Renal pelvis (tissue), 4 donors: Measurements from ENCODE around the gene CLDN22. TPM values are rescaled to one million over a fixed set of nuclear protein-coding genes. Genes with fewer than 3 reads are reported as not detected.
A peak's percentile ranks its signal among the peaks of the same experiment; 100 is the strongest.

Experiments
- DNase-seq: peaks from one replicate; pipeline ENCODE4 v3.0.0-alpha.2; 2013
- polyA plus RNA-seq, 3 donors: library from polyadenylated mRNA; unstranded; fragments of 120-200 nt; gene quantifications; one replicate each; pipeline ENCODE4 v1.2.1, GENCODE V29; 2013; ENCODE audit not compliant: insufficient read length in 3 of 3

The CLDN22 gene
- polyA plus RNA-seq, 3 donors: 0.41 to 1.0 (median 0.54) TPM

DNA sequence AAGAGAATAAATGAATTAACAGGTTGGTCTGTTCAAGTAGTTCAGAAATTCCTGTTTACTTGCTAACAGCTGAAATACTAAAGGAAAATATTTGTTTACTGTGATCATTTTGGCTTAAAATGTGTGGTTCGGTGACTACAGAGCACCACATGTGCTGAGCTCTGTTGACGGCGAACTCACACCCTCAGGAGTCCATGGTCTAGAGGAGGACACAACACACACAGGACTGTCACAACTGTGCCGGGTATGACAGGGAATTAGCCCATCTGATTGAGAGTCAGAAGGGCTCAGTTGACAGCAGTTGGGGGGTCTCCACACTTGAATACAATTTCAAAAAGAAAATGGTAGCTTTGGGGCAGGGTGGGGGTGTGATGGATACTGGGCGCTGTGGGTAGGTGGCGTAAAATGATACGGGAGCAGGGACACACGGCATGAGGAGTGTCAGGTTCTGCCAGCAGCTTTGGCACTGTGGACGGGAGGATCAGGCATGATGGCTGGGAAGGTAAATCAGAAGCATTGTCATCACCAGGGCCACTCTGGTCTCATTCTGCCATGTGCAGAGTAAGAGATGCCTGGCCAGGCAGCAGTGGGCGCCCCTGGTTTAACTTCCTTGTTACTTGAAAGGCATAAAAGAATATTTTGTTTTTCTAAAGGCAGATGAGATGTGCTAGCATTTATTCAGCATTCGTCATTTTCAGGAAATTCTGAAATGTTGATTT, 33.3 kb downstream of the CLDN22 start:
- no peak for DNase-seq

DNA sequence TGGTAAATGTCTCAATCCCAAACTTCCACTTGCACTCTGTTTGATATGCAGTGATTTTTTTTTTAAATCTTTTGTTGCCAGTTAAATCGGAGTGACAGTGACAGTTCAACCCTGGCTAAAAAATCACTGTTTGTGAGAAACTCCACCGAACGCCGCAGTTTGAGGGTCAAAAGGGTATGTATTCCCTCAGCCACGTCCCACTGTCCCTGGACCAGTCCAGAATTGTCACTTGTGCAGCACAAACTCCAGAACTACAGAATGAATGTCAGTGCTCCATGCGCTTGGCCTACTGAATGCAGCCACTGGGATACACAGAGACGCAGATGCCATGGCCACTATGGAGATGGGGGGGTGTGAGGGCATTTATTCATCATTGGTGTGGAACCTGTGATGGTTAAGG, 34.2 kb downstream of the CLDN22 start:
- DNase-seq: no peak

DNA sequence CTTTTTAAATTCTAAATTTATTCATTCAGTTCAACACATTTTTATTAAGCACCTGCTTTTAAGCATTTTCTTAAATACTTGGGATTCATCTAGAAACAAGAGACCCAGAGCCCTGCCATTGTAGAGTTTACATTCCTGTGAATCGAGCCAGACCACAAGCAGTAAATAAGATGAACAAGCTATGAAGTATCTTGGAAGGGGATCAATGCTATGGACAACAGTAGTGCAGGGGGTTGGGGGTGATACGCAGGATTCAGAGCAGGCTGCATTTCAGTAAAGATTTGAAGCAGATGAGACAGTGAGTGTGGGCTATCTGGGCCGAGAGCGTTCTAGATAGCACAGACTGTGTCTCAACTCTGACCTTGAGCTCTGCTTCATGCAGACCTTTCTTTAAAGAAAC, 35.1 kb downstream of the CLDN22 start:
- DNase-seq: peak; percentile 46

DNA sequence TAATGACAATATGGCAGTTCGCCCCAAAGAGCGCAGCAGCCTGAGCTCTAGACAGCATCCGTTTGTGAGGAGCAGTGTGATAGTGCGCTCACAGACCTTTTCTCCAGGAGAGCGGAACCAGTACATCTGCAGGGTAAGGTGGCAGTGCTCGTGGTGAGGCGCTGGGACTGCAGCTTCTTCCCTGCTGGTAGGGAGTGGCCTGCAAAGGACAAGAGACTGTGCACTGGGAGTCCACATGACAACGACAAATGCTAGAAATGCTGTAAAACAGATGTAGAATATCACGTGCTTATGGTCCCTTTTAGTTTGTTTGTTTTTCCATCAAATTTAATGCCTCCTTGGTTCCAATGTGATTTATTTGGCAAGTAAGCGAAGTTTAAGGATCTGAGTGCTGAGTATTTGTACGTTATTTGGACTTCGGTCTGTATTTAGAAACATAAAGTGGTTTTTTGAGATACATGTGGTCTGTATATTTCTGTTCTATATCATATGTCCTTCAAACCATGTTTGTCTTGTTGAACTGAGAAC, 35.8 kb downstream of the CLDN22 start:
- peak; percentile 72 for DNase-seq

DNA sequence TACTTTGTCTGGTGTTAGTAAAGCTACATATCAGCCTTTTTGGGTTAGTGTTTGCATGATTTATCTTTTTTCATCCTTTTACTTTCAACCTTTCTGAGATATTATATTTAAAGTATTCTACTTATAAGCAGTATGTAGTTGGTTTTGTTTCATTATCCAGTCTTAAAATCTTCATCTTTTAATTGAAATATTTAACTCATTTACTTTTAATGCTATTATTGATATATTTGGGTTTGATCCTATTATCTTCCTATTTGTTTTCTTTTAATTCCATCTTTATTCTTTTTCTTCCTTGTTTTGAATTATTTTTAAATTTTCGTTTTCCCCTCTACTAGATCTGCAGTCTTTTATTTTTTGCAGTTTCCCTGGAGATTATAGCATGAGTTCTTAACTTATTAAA, 44.0 kb downstream of the CLDN22 start:
- DNase-seq: no peak

DNA sequence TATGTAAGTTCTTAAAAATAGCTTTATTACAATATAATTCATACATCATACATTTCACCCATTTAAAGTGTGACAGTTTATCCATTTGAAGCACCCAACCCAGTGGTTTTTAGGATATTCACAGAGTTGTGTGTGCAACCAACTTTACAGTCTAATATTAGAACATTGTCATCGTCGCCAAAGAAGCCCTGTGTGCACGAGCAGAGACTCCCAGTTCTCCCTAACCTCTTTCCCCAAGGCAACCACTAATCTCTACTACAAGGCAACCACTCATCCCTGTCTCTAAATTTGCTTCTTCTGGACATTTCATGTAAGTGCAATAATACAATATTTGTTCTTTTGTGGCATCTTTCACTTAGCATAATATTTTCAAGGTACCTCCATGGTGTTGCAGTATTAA, 47.7 kb downstream of the CLDN22 start:
- DNase-seq: no peak

DNA sequence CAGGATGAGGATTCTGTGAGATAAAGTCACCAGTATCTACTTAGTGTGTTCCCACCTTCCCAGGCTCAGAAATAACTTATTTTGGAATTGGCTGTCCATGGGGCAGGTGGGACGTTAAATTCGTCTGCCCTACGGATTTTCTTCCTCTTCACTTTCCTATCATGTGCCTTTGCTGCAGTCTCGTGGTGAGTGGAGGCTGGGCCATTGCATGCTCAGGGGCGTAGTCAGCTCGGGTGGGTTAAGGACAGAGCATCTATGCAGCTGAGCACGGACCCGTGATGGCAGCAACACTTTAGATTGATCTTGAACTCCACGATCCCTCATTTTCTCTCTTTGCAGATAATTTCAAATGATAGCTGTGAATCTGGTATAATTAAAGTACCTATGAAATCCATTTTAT, 51.5 kb downstream of the CLDN22 start:
- DNase-seq: no peak

Other genes with a start within 250 kb of the CLDN22 start
- gene WWC2, start 221.0 kb downstream of the CLDN22 start, polyA plus RNA-seq: 10 to 100 TPM; 50.2 to 73.6 (median 65.2) TPM
- gene CLDN24, start 2.1 kb upstream of the CLDN22 start, polyA plus RNA-seq: under 1 TPM in 1 of 3 donors, not detected in 2; 0.64 TPM
- gene CDKN2AIP, start 124.4 kb upstream of the CLDN22 start, polyA plus RNA-seq: 10 to 100 TPM; 33.7 to 35.0 (median 34.0) TPM
- gene ING2, start 184.8 kb upstream of the CLDN22 start, polyA plus RNA-seq: 10 to 100 TPM; 20.0 to 25.8 (median 25.4) TPM